ENCODE results near the gene PSRC1. TPM values are rescaled to one million over a fixed set of nuclear protein-coding genes. Genes with fewer than 3 reads are reported as not detected.

Gene PSRC1
- total RNA-seq, 2 experiments from 2014 or later, result 40.7 to 42.7 TPM

- Histone ChIP-seq H3K9me2 (ENCODE audit: insufficient read depth, low read length) (no peaks in the 10 kb centered on the region), H3K9me3 (ENCODE audit: low read length) (peaks cover 22% of the 10 kb centered on the region; the same call in 1 of the 2 replicates), H3K79me2 (ENCODE audit: insufficient read depth, low read depth, low read length) (no peaks in the 10 kb centered on the region), H2AFZ (ENCODE audit: low read length) (no peak overlapping the region), H3K36me3 (ENCODE audit: insufficient read depth, low read length) (peaks cover 85% of the 10 kb centered on the region), H3K4me1 (ENCODE audit: insufficient read depth, low read length, poor library complexity, severe bottlenecking) (no peaks in the 10 kb centered on the region), H4K20me1 (ENCODE audit: insufficient read depth, low read length) (no peaks in the 10 kb centered on the region), H3K27ac (ENCODE audit: low read depth, low read length, poor library complexity, severe bottlenecking) (no peak overlapping the region), H3K4me2 (ENCODE audit: low read length) (no peak overlapping the region), H3K4me3 (ENCODE audit: low read depth, low read length, poor library complexity, severe bottlenecking) (no peak overlapping the region)
- intact Hi-C loops (cut with micrococcal nuclease; ENCODE audit: unreplicated experiment), result no loop called here
- ChIA-PET CTCF (ENCODE audit: unreplicated experiment) (no interaction called here), POLR2A (no interaction called here)
- TF ChIP-seq EZH2phosphoT487 (IDR thresholded peaks at IDR 0.05; ENCODE audit: borderline replicate concordance, low read depth, low read length), result no peak
- no peak for TF ChIP-seq CTCF (conservative IDR thresholded peaks at IDR 0.05; ENCODE audit: low read length)
- no TSS peak for BruUV-seq (replicated peaks)
- DNase-seq (ENCODE audit: low spot score), result no peak
Observed at GRCh38 chr1:109327285-109327684, 44.3 kb upstream of the PSRC1 start.

- DNase-seq (ENCODE audit: low spot score), result no peak
- TF ChIP-seq EZH2phosphoT487 (IDR thresholded peaks at IDR 0.05; ENCODE audit: borderline replicate concordance, low read depth, low read length), result no peak
- TF ChIP-seq CTCF (conservative IDR thresholded peaks at IDR 0.05; ENCODE audit: low read length), result no peak
- Histone ChIP-seq H3K4me3 (ENCODE audit: low read depth, low read length, poor library complexity, severe bottlenecking) (no peak overlapping the region), H3K4me2 (ENCODE audit: low read length) (no peak overlapping the region), H2AFZ (ENCODE audit: low read length) (no peak overlapping the region), H3K27ac (ENCODE audit: low read depth, low read length, poor library complexity, severe bottlenecking) (no peak overlapping the region), H3K9me2 (ENCODE audit: insufficient read depth, low read length) (no peaks in the 10 kb centered on the region), H3K79me2 (ENCODE audit: insufficient read depth, low read depth, low read length) (no peaks in the 10 kb centered on the region), H3K36me3 (ENCODE audit: insufficient read depth, low read length) (peaks cover 75% of the 10 kb centered on the region), H4K20me1 (ENCODE audit: insufficient read depth, low read length) (no peaks in the 10 kb centered on the region), H3K9me3 (ENCODE audit: low read length) (no peaks in the 10 kb centered on the region), H3K4me1 (ENCODE audit: insufficient read depth, low read length, poor library complexity, severe bottlenecking) (no peaks in the 10 kb centered on the region)
- intact Hi-C loops (cut with micrococcal nuclease; ENCODE audit: unreplicated experiment), result no loop called here
- POLR2A ChIA-PET, result interaction anchor here (0.5 to 1.1 kb wide), 4 partner anchors 15 to 44 kb away, joined by 3 to 8 read pairs (median 3); no protein-coding TSS in a partner anchor
- no TSS peak for BruUV-seq (replicated peaks)
- CTCF ChIA-PET (ENCODE audit: unreplicated experiment), result no interaction called here
Observed at GRCh38 chr1:109322974-109323373, 40.0 kb upstream of the PSRC1 start.

- Histone ChIP-seq H2AFZ (ENCODE audit: low read length) (no peak overlapping the region), H4K20me1 (ENCODE audit: insufficient read depth, low read length) (no peaks in the 10 kb centered on the region), H3K4me2 (ENCODE audit: low read length) (no peak overlapping the region), H3K9me3 (ENCODE audit: low read length) (no peaks in the 10 kb centered on the region), H3K4me1 (ENCODE audit: insufficient read depth, low read length, poor library complexity, severe bottlenecking) (no peaks in the 10 kb centered on the region), H3K4me3 (ENCODE audit: low read depth, low read length, poor library complexity, severe bottlenecking) (no peak overlapping the region), H3K27ac (ENCODE audit: low read depth, low read length, poor library complexity, severe bottlenecking) (no peak overlapping the region), H3K36me3 (ENCODE audit: insufficient read depth, low read length) (peaks cover 78% of the 10 kb centered on the region), H3K9me2 (ENCODE audit: insufficient read depth, low read length) (no peaks in the 10 kb centered on the region), H3K79me2 (ENCODE audit: insufficient read depth, low read depth, low read length) (no peaks in the 10 kb centered on the region)
- intact Hi-C loops (cut with micrococcal nuclease; ENCODE audit: unreplicated experiment), result no loop called here
- BruUV-seq (replicated peaks), result no TSS peak
- POLR2A ChIA-PET, result interaction anchor here (0.6 to 1.1 kb wide), 3 partner anchors 11 to 58 kb away, joined by 3 to 5 read pairs (median 4); no protein-coding TSS in a partner anchor
- CTCF ChIA-PET (ENCODE audit: unreplicated experiment), result no interaction called here
- TF ChIP-seq EZH2phosphoT487 (IDR thresholded peaks at IDR 0.05; ENCODE audit: borderline replicate concordance, low read depth, low read length) (no peak), CTCF (conservative IDR thresholded peaks at IDR 0.05; ENCODE audit: low read length) (no peak)
- no peak for DNase-seq (ENCODE audit: low spot score)
Observed at GRCh38 chr1:109319114-109319513, 36.2 kb upstream of the PSRC1 start.

All from OCI-LY7 (cell line).